ENCODE measurements around the gene MS4A7. TPM values are rescaled to one million over a fixed set of nuclear protein-coding genes. Genes with fewer than 3 reads are reported as not detected.
A peak's percentile ranks its signal among the peaks of the same experiment; 100 is the strongest.

The MS4A7 gene
- polyA plus RNA-seq, 1 of the 3 experiments (the other 2 are of a cell fraction) = not detected

GRCh38 chr11:60334005-60334620, 44.2 kb upstream of the MS4A7 start:
- WGBS (ENCODE audit: low lambda C conversion rate) = 5% methylated on average over 2 of the region's 2 CpGs
- H4K20me1 ChIP-seq (ENCODE audit: insufficient read depth) = no peaks in the 10 kb centered on the region
- DNase-seq = peak; percentile 47
- H3K9ac ChIP-seq = no peak overlapping the region
- no peak overlapping the region for H3K4me2 ChIP-seq
- no peaks in the 10 kb centered on the region for H3F3A ChIP-seq (replicated peaks; ENCODE audit: insufficient read depth)
- no peak overlapping the region for H3K27ac ChIP-seq (ENCODE audit: low read depth in 2 of 2, low read length in 1 of 2)
- no peak overlapping the region for H3K4me3 ChIP-seq (ENCODE audit: low read depth in 2 of 2, low read length in 1 of 2)
- TF ChIP-seq SMC3 (IDR thresholded peaks at IDR 0.05; ENCODE audit: low read depth, low read length) = peak; percentile 28; the same call in 1 of the 2 replicates
- TF ChIP-seq RAD21 (IDR thresholded peaks at IDR 0.05; ENCODE audit: low read length) = peak; percentile 7; the same call in 1 of the 2 replicates
- TF ChIP-seq REST (IDR thresholded peaks at IDR 0.05; ENCODE audit: low read depth, low read length) = no peak
- peak; percentile 68 for TF ChIP-seq CTCF (IDR thresholded peaks at IDR 0.05)
- no peaks in the 10 kb centered on the region for H3K36me3 ChIP-seq (replicated peaks in 1 of 2; ENCODE audit: control insufficient read depth in 1 of 2, insufficient read depth in 2 of 2, low read length in 1 of 2)
- CTCF ChIA-PET = interaction anchor here (0.7 to 2.0 kb wide), 22 partner anchors 8 to 505 kb away, joined by 3 to 14 read pairs (median 4); no protein-coding TSS in a partner anchor
- H2AFZ ChIP-seq (ENCODE audit: low read depth) = no peak overlapping the region
- H3K79me2 ChIP-seq (ENCODE audit: insufficient read depth) = no peaks in the 10 kb centered on the region
- no peaks in the 10 kb centered on the region for H3K27me3 ChIP-seq (ENCODE audit: insufficient read depth)
- POLR2A ChIA-PET = no interaction called here
- H3K4me1 ChIP-seq (ENCODE audit: control insufficient read depth in 1 of 2, insufficient read depth in 2 of 2, low read depth in 1 of 2, low read length in 1 of 2) = no peaks in the 10 kb centered on the region
- H3K9me2 ChIP-seq = no peaks in the 10 kb centered on the region
- H3K9me3 ChIP-seq = no peaks in the 10 kb centered on the region

- no peaks in the 10 kb centered on the region for H4K20me1 ChIP-seq (ENCODE audit: insufficient read depth)
- H3K4me2 ChIP-seq = no peak overlapping the region
- CTCF ChIA-PET = no interaction called here
These were observed 41.5 kb upstream of the MS4A7 start for GRCh38 chr11:60336767-60337391.

More at GRCh38 chr11:60336767-60337391, 41.5 kb upstream of the MS4A7 start:
- Histone ChIP-seq H2AFZ (ENCODE audit: low read depth) (no peak overlapping the region), H3F3A (replicated peaks; ENCODE audit: insufficient read depth) (no peaks in the 10 kb centered on the region), H3K9me3 (no peaks in the 10 kb centered on the region), H3K9me2 (no peaks in the 10 kb centered on the region), H3K27me3 (ENCODE audit: insufficient read depth) (no peaks in the 10 kb centered on the region), H3K4me3 (ENCODE audit: low read depth in 2 of 2, low read length in 1 of 2) (no peak overlapping the region; a peak in 1 of 4 replicates), H3K27ac (ENCODE audit: low read depth in 2 of 2, low read length in 1 of 2) (no peak overlapping the region), H3K9ac (no peak overlapping the region), H3K79me2 (ENCODE audit: insufficient read depth) (no peaks in the 10 kb centered on the region), H3K36me3 (replicated peaks in 1 of 2; ENCODE audit: control insufficient read depth in 1 of 2, insufficient read depth in 2 of 2, low read length in 1 of 2) (no peaks in the 10 kb centered on the region), H3K4me1 (ENCODE audit: control insufficient read depth in 1 of 2, insufficient read depth in 2 of 2, low read depth in 1 of 2, low read length in 1 of 2) (no peaks in the 10 kb centered on the region)
- DNase-seq = no peak
- POLR2A ChIA-PET = no interaction called here
- TF ChIP-seq TEAD4 (IDR thresholded peaks at IDR 0.05; ENCODE audit: borderline replicate concordance, insufficient read depth) (no peak), FOXM1 (IDR thresholded peaks at IDR 0.05; ENCODE audit: low read depth) (no peak), GABPA (IDR thresholded peaks at IDR 0.05; ENCODE audit: low read depth) (no peak), MEF2A (IDR thresholded peaks at IDR 0.05; ENCODE audit: borderline replicate concordance, low read depth) (no peak), POLR2AphosphoS5 (IDR thresholded peaks at IDR 0.05; ENCODE audit: low read depth, low read length) (no peak), CTCF (IDR thresholded peaks at IDR 0.05) (no peak), TCF12 (IDR thresholded peaks at IDR 0.05) (no peak), RCOR1 (IDR thresholded peaks at IDR 0.05; ENCODE audit: low read length) (no peak), ELF1 (IDR thresholded peaks at IDR 0.05) (no peak)
- TF ChIP-seq, protein P1, sequence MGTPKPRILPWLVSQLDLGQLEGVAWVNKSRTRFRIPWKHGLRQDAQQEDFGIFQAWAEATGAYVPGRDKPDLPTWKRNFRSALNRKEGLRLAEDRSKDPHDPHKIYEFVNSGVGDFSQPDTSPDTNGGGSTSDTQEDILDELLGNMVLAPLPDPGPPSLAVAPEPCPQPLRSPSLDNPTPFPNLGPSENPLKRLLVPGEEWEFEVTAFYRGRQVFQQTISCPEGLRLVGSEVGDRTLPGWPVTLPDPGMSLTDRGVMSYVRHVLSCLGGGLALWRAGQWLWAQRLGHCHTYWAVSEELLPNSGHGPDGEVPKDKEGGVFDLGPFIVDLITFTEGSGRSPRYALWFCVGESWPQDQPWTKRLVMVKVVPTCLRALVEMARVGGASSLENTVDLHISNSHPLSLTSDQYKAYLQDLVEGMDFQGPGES (IDR thresholded peaks at IDR 0.05; ENCODE audit: low read depth, low read length) = no peak
- WGBS (ENCODE audit: low lambda C conversion rate) = 4% methylated on average over 7 of the region's 7 CpGs
